Measurements from ENCODE around the gene NDUFA5.

Gene NDUFA5

DNA sequence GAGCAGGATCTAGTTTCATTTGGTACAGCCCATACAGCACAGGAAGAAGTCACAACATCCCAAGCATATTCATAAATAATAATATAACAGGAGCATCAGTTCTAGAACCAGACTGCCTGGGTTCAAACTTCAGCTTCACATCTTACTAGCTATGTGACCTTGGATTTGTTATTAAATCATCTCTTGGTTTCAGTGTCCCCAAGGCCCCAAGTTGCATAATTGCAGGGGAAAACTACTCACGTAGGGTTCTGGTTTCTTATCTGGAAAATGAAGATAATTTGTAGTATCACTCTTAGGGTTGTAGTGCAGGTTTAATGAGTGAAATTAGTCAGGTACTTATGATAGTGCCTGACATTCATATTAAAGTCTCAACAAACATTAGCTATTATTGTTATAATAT, 17.7 kb downstream of the NDUFA5 start:
- Histone ChIP-seq H3K36me3 (peaks cover 0 to 7% (median 6%) of the 10 kb centered on the region in 3 donors), H3K4me1 (peaks cover 0 to 3% (median 1%) of the 10 kb centered on the region in 4 donors), H3K4me3 (no peak overlapping the region), H3K27me3 (no peaks in the 10 kb centered on the region), H3K27ac (no peak overlapping the region), H3K9me3 (no peaks in the 10 kb centered on the region)
- TF ChIP-seq, protein P1, sequence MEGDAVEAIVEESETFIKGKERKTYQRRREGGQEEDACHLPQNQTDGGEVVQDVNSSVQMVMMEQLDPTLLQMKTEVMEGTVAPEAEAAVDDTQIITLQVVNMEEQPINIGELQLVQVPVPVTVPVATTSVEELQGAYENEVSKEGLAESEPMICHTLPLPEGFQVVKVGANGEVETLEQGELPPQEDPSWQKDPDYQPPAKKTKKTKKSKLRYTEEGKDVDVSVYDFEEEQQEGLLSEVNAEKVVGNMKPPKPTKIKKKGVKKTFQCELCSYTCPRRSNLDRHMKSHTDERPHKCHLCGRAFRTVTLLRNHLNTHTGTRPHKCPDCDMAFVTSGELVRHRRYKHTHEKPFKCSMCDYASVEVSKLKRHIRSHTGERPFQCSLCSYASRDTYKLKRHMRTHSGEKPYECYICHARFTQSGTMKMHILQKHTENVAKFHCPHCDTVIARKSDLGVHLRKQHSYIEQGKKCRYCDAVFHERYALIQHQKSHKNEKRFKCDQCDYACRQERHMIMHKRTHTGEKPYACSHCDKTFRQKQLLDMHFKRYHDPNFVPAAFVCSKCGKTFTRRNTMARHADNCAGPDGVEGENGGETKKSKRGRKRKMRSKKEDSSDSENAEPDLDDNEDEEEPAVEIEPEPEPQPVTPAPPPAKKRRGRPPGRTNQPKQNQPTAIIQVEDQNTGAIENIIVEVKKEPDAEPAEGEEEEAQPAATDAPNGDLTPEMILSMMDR (IDR thresholded peaks at IDR 0.05): no peak
- intact Hi-C loops (cut with DNase I; ENCODE audit: low total_unique reads): no loop called here
- DNase-seq: no peak

DNA sequence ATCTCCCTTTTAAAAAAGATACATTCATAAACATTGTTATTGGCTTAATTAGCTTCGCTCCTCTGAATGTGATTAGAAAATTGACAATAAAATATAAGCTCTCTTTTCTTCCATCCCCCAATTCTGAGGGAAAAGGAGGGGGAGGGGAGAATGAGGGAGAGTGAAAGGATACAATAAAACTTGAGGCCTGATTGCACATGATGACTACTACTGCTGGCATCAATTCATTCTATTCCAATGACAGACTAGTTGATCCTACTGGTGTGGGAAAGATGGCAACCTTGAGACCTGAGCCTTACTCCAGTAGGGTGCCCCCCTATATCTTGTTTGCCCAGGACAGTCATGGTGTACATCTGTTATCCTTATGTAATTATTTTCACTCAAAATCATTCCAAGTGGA, 18.7 kb downstream of the NDUFA5 start:
- Histone ChIP-seq H3K4me3 (no peak overlapping the region), H3K27ac (no peak overlapping the region), H3K9me3 (no peaks in the 10 kb centered on the region), H3K36me3 (peaks cover 0 to 7% (median 0%) of the 10 kb centered on the region in 3 donors), H3K4me1 (peaks cover 0 to 7% (median 4%) of the 10 kb centered on the region in 4 donors), H3K27me3 (no peaks in the 10 kb centered on the region)
- TF ChIP-seq, protein P1 (IDR thresholded peaks at IDR 0.05): no peak
- no peak for DNase-seq
- intact Hi-C loops (cut with DNase I; ENCODE audit: low total_unique reads): loop anchor here (1.0 kb wide), 1 partner anchor 18 kb away; the partner anchor contains the start of gene NDUFA5

DNA sequence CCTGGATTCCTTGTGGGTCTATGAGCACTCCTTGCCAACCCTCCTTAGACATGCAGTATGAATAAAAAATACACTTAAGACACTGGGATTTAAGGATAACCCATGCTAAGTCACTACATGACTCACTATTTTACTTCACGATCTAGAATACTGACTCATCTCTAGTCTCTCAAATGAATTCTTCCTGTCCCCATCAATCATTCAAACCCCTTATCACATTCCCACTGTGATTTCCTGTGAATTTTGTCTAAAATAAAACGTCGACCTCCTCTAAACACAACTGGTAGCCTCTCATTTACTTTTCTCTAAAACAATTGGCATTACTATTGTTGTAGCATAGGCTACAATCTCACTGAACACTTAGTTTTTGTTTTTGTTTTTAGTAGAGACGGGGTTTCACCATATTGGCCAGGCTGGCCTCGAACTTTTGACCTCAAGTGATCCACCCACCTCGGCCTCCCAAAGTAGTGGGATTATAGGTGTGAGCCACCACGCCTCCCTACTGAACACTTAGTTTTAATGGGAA, 19.4 kb downstream of the NDUFA5 start:
- Histone ChIP-seq H3K9me3 (no peaks in the 10 kb centered on the region), H3K36me3 (peaks cover 0 to 7% (median 0%) of the 10 kb centered on the region in 3 donors), H3K27ac (no peak overlapping the region), H3K4me1 (peaks cover 0 to 12% (median 8%) of the 10 kb centered on the region in 4 donors), H3K27me3 (no peaks in the 10 kb centered on the region), H3K4me3 (no peak overlapping the region)
- TF ChIP-seq, protein P1 (IDR thresholded peaks at IDR 0.05): no peak
- intact Hi-C loops (cut with DNase I; ENCODE audit: low total_unique reads): loop anchor here (1.0 kb wide), 1 partner anchor 19 kb away; the partner anchor contains the start of gene NDUFA5
- no peak for DNase-seq

DNA sequence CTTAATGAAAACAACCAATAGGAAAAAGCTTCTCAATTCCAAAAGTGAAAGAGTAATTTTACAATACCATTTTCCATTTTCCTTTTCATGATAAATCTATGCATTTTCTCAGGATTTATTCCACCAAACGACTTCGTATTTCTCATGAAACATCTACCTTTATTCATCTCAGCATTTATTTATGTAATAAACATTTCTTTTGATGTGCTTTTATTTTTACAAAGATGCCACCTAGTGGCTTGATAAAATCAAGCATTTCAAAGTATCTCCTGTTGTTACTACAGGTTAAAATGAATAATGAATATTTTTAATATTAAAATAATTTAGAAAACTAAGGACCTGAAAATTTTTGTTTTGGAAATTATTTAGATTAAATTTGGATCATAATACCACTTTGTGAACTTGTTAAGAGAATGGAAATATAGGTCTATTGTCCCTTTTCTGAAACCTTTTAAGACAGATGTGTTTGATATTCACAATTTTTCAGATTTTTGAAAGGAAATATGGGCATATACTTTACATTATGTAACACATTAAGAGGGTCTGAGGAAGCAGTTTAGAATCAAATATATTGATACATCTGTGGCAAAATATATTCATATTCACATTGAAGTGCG, 20.5 kb downstream of the NDUFA5 start:
- Histone ChIP-seq H3K36me3 (peaks cover 0 to 7% (median 0%) of the 10 kb centered on the region in 3 donors), H3K9me3 (no peaks in the 10 kb centered on the region), H3K27me3 (no peaks in the 10 kb centered on the region), H3K4me3 (no peak overlapping the region), H3K27ac (no peak overlapping the region), H3K4me1 (peaks cover 0 to 12% (median 8%) of the 10 kb centered on the region in 4 donors)
- intact Hi-C loops (cut with DNase I; ENCODE audit: low total_unique reads): no loop called here
- TF ChIP-seq, protein P1 (IDR thresholded peaks at IDR 0.05): peak; percentile 37 to 50
- DNase-seq: no peak

DNA sequence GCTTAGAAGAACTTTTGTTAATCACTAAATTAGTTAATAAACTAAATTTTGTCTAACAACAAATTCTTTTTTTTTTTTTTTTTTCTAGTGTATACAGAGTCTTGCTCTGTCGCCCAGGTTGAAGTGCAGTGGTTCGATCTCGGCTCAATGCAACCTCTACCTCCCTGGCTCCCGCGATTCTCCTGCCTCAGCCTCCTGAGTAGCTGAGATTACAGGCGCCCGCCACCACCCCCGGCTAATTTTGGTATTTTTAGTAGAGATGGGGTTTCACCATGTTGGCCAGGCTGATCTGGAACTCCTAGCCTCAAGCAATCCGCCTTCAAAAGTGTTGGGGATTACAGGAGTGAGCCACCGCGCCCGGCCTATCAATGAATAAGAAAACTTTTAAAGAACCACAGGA, 22.1 kb downstream of the NDUFA5 start:
- intact Hi-C loops (cut with DNase I; ENCODE audit: low total_unique reads): no loop called here
- Histone ChIP-seq H3K27me3 (no peaks in the 10 kb centered on the region), H3K4me1 (peaks cover 0 to 12% (median 8%) of the 10 kb centered on the region in 4 donors), H3K9me3 (no peaks in the 10 kb centered on the region), H3K27ac (peak overlapping the region; percentile 84), H3K4me3 (peak overlapping the region; percentile 69), H3K36me3 (peaks cover 0 to 7% (median 0%) of the 10 kb centered on the region in 3 donors)
- TF ChIP-seq, protein P1 (IDR thresholded peaks at IDR 0.05): no peak
- no peak for DNase-seq

Measured in tibial artery (tissue), 4 donors.